GM23338 (cell line): ENCODE measurements around the gene RPS6KA3. TPM values are rescaled to one million over a fixed set of nuclear protein-coding genes. Genes with fewer than 3 reads are reported as not detected.

Experiments
- ATAC-seq: fragments of 200-7000 bp; cut with Tn5 transposase; 3 replicates; pipeline ENCODE4 v1.9.1; 2020
- DNase-seq: peaks from one replicate; pipeline ENCODE4 v3.0.0-alpha.2; 2015; ENCODE audit warnings: low spot score
- H2AFZ ChIP-seq: fragments of 200-600 bp; sonication (generic); 2 replicates; pipeline ENCODE4 v1.8.0; 2016; ENCODE audit warnings: antibody characterized with exemption, mild to moderate bottlenecking, moderate library complexity
- H3F3A ChIP-seq: fragments of 200-600 bp; sonication (generic); replicated peaks from 2 replicates; pipeline ENCODE4 v1.8.0; 2017; ENCODE audit warnings: antibody characterized with exemption, mixed run types, low read depth
- H3K27ac ChIP-seq: fragments of 200-600 bp; sonication (generic); 2 replicates; pipeline ENCODE4 v1.6.1; 2016; ENCODE audit warnings: low read depth
- H3K27me3 ChIP-seq: fragments of 200-600 bp; sonication (generic); 2 replicates; pipeline ENCODE4 v1.8.0; 2016; ENCODE audit warnings: mild to moderate bottlenecking, mixed run types, moderate library complexity; ENCODE audit not compliant: insufficient read depth
- H3K36me3 ChIP-seq: fragments of 200-600 bp; sonication (generic); 2 replicates; pipeline ENCODE4 v1.8.0; 2016; ENCODE audit warnings: mild to moderate bottlenecking; ENCODE audit not compliant: insufficient read depth
- H3K4me1 ChIP-seq: fragments of 200-600 bp; sonication (generic); 2 replicates; pipeline ENCODE4 v1.8.0; 2016; ENCODE audit warnings: mild to moderate bottlenecking, moderate library complexity; ENCODE audit not compliant: insufficient read depth
- H3K4me2 ChIP-seq: fragments of 200-600 bp; sonication (generic); 2 replicates; pipeline ENCODE4 v1.7.1; 2017; ENCODE audit warnings: mixed run types
- H3K4me3 ChIP-seq: fragments of 200-600 bp; sonication (generic); 2 replicates; pipeline ENCODE4 v1.6.1; 2016; ENCODE audit warnings: mixed run types
- H3K79me2 ChIP-seq: fragments of 200-600 bp; sonication (generic); replicated peaks from 2 replicates; pipeline ENCODE4 v1.8.0; 2017; ENCODE audit warnings: mild to moderate bottlenecking; ENCODE audit not compliant: insufficient read depth
- H3K9me2 ChIP-seq: fragments of 200-600 bp; sonication (generic); 2 replicates; pipeline ENCODE4 v1.8.0; 2017; ENCODE audit not compliant: insufficient read depth
- H4K20me1 ChIP-seq: fragments of 200-600 bp; sonication (generic); replicated peaks from 2 replicates; pipeline ENCODE4 v1.8.0; 2017; ENCODE audit warnings: mild to moderate bottlenecking; ENCODE audit not compliant: insufficient read depth
- H3K27ac Mint-ChIP-seq: 2 replicates; pipeline ENCODE4 v1.8.0; 2020; ENCODE audit warnings: inconsistent platforms, mild to moderate bottlenecking, moderate library complexity, mixed read lengths
- H3K27me3 Mint-ChIP-seq: 3 replicates; pipeline ENCODE4 v1.8.0; 2022; ENCODE audit warnings: low read depth, mild to moderate bottlenecking, moderate library complexity, mixed read lengths, inconsistent platforms; ENCODE audit not compliant: insufficient read depth, poor library complexity
- H3K36me3 Mint-ChIP-seq: 3 replicates; pipeline ENCODE4 v1.8.0; 2021; ENCODE audit warnings: low read depth, mild to moderate bottlenecking, inconsistent platforms, moderate library complexity, mixed read lengths
- H3K4me1 Mint-ChIP-seq: 3 replicates; pipeline ENCODE4 v1.8.0; 2020; ENCODE audit warnings: mild to moderate bottlenecking, inconsistent platforms, mixed read lengths
- H3K4me3 Mint-ChIP-seq: 3 replicates; pipeline ENCODE4 v1.8.0; 2021; ENCODE audit warnings: moderate library complexity, mild to moderate bottlenecking, inconsistent platforms, mixed read lengths
- H3K9me3 Mint-ChIP-seq: 3 replicates; pipeline ENCODE4 v1.8.0; 2020; ENCODE audit warnings: moderate library complexity, mild to moderate bottlenecking, inconsistent platforms, mixed read lengths
- CREB1 ChIP-seq: fragments of 250-450 bp; sonication (Bioruptor Pico); IDR thresholded peaks from 2 replicates; pipeline ENCODE4 v1.5.0; 2020; ENCODE audit warnings: low read depth, mild to moderate bottlenecking, moderate library complexity
- EZH2 ChIP-seq: fragments of 200-600 bp; sonication (generic); IDR thresholded peaks from one replicate; pipeline ENCODE4 v1.8.0; 2017; ENCODE audit warnings: antibody characterized with exemption, mild to moderate bottlenecking, low read depth; ENCODE audit not compliant: unreplicated experiment
- EZH2phosphoT487 ChIP-seq: fragments of 200-600 bp; sonication (generic); IDR thresholded peaks from one replicate; pipeline ENCODE4 v1.8.1; 2018; ENCODE audit warnings: antibody characterized with exemption; ENCODE audit not compliant: unreplicated experiment
- JUNB ChIP-seq: IDR thresholded peaks from one replicate; pipeline ENCODE4 v1.6.1; 2016; ENCODE audit warnings: antibody characterized with exemption; ENCODE audit not compliant: unreplicated experiment
- NANOG ChIP-seq: IDR thresholded peaks from 2 replicates; pipeline ENCODE4 v1.6.1; 2016; ENCODE audit warnings: antibody characterized with exemption, borderline replicate concordance
- STAT1 ChIP-seq: IDR thresholded peaks from one replicate; pipeline ENCODE4 v1.6.1; 2016; ENCODE audit warnings: antibody characterized with exemption; ENCODE audit not compliant: unreplicated experiment
- ZNF114 ChIP-seq: fragments of 250-450 bp; sonication (Bioruptor Pico); IDR thresholded peaks from 2 replicates; pipeline ENCODE4 v1.5.0; 2020; ENCODE audit warnings: mild to moderate bottlenecking, moderate library complexity
- polyA plus RNA-seq: library from polyadenylated mRNA; unstranded; fragments of >200 nt; fragmentation: Nextera tagmentation; extraction: Ambion mirVana; gene quantifications from 2 replicates; pipeline ENCODE4 v1.2.1, GENCODE V29; 2016
- total RNA-seq: library from RNA; depleted of rRNA; stranded (reverse); fragments of >200 nt; shearing (Covaris generic); gene quantifications from 2 replicates; pipeline ENCODE4 v1.2.3, GENCODE V29; 2014
- TF ChIP-seq, protein P1 (sequence below): IDR thresholded peaks from one replicate; pipeline ENCODE4 v1.6.1; 2018; ENCODE audit warnings: antibody characterized with exemption; ENCODE audit not compliant: unreplicated experiment
- TF ChIP-seq, protein P2 (sequence below): IDR thresholded peaks from 2 replicates; pipeline ENCODE4 v1.6.1; 2016; ENCODE audit warnings: antibody characterized with exemption
- TF ChIP-seq, protein P3 (sequence below), 2 experiments: fragments of 200-600 bp in 1 of 2; sonication (generic) in 1 of 2; conservative IDR thresholded peaks; 2 replicates each; pipeline versions ENCODE4 v1.5.1 to v1.6.1; 2016 to 2017; ENCODE audit warnings: antibody characterized with exemption in 2 of 2, low read depth in 2 of 2, mild to moderate bottlenecking in 2 of 2, moderate library complexity in 1 of 2

The RPS6KA3 gene
- total and polyA plus RNA-seq, 2 experiments from 2014 or later: 3.2 to 12.2 TPM

DNA sequence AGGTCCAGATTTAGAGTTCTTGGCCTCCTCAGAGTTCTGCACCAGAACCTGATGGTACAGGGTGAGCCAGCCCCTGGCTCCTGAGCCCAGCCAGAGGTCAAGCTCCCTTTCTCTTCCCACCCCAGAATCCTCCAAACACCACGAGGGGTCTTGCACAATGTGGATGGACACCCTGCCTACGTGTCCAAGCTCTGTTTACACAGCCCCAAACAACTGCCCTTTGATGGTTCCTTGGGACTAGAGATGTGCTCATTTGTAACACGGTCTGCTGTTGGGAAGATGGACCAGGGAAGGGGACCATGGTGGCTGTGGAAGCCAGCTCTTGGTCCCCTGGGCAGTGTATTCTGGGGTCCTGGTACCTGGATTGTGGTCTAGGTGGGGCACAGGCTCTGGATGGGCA, 40.0 kb upstream of the RPS6KA3 start:
- H3K4me1 Mint-ChIP-seq: peaks cover 11% of the 10 kb centered on the region

DNA sequence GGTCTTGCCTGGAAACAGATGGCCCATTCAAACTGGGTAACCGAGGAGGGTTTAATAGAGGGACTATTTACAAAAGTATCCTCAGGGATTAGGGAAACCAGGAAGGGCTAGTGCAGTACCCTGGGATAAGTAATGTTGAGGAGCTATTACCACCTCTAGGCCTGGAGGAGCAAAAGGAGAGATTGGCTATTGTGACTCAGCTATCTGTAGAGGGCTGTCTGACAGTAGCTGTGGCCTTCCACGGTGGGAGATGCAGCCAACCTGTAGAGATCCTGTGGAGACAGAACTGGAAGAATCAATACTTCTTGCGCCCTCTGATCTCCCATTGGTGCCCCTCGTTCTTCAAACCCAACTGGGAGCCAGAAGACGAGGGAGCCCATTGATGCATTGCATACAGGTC, 34.1 kb upstream of the RPS6KA3 start:
- ATAC-seq: peak; percentile 39; the same call in 1 of the 3 replicates
- Mint-ChIP-seq H3K9me3 (no peaks in the 10 kb centered on the region), H3K36me3 (no peaks in the 10 kb centered on the region), H3K27ac (no peak overlapping the region), H3K4me3 (no peak overlapping the region), H3K4me1 (peaks cover 3% of the 10 kb centered on the region; the same call in 2 of the 3 replicates), H3K27me3 (no peaks in the 10 kb centered on the region)
- DNase-seq: no peak
- H4K20me1 ChIP-seq: no peaks in the 10 kb centered on the region
- no peaks in the 10 kb centered on the region for H3K79me2 ChIP-seq
- H3K27me3 ChIP-seq: no peaks in the 10 kb centered on the region
- no peak overlapping the region for H3K4me3 ChIP-seq
- H2AFZ ChIP-seq: no peak overlapping the region
- H3F3A ChIP-seq: no peaks in the 10 kb centered on the region
- no peaks in the 10 kb centered on the region for H3K9me2 ChIP-seq
- H3K4me1 ChIP-seq: no peaks in the 10 kb centered on the region
- TF ChIP-seq STAT1 (no peak), ZNF114 (no peak), EZH2 (no peak), NANOG (no peak), EZH2phosphoT487 (no peak)
- TF ChIP-seq, protein P1, sequence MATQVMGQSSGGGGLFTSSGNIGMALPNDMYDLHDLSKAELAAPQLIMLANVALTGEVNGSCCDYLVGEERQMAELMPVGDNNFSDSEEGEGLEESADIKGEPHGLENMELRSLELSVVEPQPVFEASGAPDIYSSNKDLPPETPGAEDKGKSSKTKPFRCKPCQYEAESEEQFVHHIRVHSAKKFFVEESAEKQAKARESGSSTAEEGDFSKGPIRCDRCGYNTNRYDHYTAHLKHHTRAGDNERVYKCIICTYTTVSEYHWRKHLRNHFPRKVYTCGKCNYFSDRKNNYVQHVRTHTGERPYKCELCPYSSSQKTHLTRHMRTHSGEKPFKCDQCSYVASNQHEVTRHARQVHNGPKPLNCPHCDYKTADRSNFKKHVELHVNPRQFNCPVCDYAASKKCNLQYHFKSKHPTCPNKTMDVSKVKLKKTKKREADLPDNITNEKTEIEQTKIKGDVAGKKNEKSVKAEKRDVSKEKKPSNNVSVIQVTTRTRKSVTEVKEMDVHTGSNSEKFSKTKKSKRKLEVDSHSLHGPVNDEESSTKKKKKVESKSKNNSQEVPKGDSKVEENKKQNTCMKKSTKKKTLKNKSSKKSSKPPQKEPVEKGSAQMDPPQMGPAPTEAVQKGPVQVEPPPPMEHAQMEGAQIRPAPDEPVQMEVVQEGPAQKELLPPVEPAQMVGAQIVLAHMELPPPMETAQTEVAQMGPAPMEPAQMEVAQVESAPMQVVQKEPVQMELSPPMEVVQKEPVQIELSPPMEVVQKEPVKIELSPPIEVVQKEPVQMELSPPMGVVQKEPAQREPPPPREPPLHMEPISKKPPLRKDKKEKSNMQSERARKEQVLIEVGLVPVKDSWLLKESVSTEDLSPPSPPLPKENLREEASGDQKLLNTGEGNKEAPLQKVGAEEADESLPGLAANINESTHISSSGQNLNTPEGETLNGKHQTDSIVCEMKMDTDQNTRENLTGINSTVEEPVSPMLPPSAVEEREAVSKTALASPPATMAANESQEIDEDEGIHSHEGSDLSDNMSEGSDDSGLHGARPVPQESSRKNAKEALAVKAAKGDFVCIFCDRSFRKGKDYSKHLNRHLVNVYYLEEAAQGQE: no peak
- no peak overlapping the region for H3K4me2 ChIP-seq
- H3K36me3 ChIP-seq: no peaks in the 10 kb centered on the region
- H3K27ac ChIP-seq: no peak overlapping the region

More for the DNA sequence above, 40.0 kb upstream of the RPS6KA3 start:
- Histone ChIP-seq H3F3A (no peaks in the 10 kb centered on the region), H2AFZ (no peak overlapping the region), H3K9me2 (no peaks in the 10 kb centered on the region), H3K36me3 (no peaks in the 10 kb centered on the region), H3K27ac (no peak overlapping the region), H3K4me2 (no peak overlapping the region), H3K27me3 (no peaks in the 10 kb centered on the region), H3K4me3 (no peak overlapping the region), H4K20me1 (no peaks in the 10 kb centered on the region), H3K4me1 (no peaks in the 10 kb centered on the region), H3K79me2 (no peaks in the 10 kb centered on the region)
- Mint-ChIP-seq H3K4me3 (no peak overlapping the region), H3K36me3 (no peaks in the 10 kb centered on the region), H3K9me3 (no peaks in the 10 kb centered on the region), H3K27me3 (no peaks in the 10 kb centered on the region), H3K27ac (no peak overlapping the region)
- ATAC-seq (no peak), DNase-seq (no peak)
- no peak for TF ChIP-seq CREB1 (CRISPR knock-in tag)

DNA sequence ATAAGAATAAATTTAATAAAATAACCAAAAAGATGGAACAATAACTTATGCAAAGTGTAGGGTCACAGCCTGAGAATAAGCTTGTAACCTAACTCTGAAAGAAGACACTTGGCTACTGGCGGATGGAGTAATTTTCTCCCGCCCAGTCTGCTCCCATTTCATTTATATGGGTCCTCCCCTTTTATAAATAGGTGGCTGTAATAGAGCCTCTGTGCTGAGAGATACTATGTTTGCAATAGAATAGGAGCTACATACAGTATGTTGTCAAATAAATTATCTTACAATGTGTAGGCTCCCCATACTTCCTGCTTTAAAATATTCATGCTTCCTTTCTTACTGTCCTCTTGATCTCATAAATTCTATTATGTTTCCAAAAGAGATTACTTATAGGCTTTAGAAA, 28.2 kb upstream of the RPS6KA3 start:
- DNase-seq (no peak), ATAC-seq (no peak)
- no peaks in the 10 kb centered on the region for H3F3A ChIP-seq
- H3K4me1 Mint-ChIP-seq: no peaks in the 10 kb centered on the region
- H3K9me2 ChIP-seq: no peaks in the 10 kb centered on the region
- H3K27me3 Mint-ChIP-seq: no peaks in the 10 kb centered on the region
- H3K4me3 ChIP-seq: no peak overlapping the region
- H3K4me1 ChIP-seq: no peaks in the 10 kb centered on the region
- H4K20me1 ChIP-seq: no peaks in the 10 kb centered on the region
- no peaks in the 10 kb centered on the region for H3K36me3 ChIP-seq
- no peak overlapping the region for H3K4me2 ChIP-seq
- H3K27ac ChIP-seq: no peak overlapping the region
- H3K79me2 ChIP-seq: no peaks in the 10 kb centered on the region
- H3K36me3 Mint-ChIP-seq: no peaks in the 10 kb centered on the region
- H3K27me3 ChIP-seq: no peaks in the 10 kb centered on the region
- H3K27ac Mint-ChIP-seq: no peak overlapping the region
- H3K9me3 Mint-ChIP-seq: no peaks in the 10 kb centered on the region
- no peak overlapping the region for H3K4me3 Mint-ChIP-seq
- no peak overlapping the region for H2AFZ ChIP-seq
- TF ChIP-seq JUNB (no peak), STAT1 (no peak), EZH2 (no peak), EZH2phosphoT487 (no peak), CREB1 (CRISPR knock-in tag) (no peak)
- TF ChIP-seq, protein P2, sequence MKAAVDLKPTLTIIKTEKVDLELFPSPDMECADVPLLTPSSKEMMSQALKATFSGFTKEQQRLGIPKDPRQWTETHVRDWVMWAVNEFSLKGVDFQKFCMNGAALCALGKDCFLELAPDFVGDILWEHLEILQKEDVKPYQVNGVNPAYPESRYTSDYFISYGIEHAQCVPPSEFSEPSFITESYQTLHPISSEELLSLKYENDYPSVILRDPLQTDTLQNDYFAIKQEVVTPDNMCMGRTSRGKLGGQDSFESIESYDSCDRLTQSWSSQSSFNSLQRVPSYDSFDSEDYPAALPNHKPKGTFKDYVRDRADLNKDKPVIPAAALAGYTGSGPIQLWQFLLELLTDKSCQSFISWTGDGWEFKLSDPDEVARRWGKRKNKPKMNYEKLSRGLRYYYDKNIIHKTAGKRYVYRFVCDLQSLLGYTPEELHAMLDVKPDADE: no peak
- TF ChIP-seq, protein P1: no peak
- TF ChIP-seq, protein P3, sequence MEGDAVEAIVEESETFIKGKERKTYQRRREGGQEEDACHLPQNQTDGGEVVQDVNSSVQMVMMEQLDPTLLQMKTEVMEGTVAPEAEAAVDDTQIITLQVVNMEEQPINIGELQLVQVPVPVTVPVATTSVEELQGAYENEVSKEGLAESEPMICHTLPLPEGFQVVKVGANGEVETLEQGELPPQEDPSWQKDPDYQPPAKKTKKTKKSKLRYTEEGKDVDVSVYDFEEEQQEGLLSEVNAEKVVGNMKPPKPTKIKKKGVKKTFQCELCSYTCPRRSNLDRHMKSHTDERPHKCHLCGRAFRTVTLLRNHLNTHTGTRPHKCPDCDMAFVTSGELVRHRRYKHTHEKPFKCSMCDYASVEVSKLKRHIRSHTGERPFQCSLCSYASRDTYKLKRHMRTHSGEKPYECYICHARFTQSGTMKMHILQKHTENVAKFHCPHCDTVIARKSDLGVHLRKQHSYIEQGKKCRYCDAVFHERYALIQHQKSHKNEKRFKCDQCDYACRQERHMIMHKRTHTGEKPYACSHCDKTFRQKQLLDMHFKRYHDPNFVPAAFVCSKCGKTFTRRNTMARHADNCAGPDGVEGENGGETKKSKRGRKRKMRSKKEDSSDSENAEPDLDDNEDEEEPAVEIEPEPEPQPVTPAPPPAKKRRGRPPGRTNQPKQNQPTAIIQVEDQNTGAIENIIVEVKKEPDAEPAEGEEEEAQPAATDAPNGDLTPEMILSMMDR (conservative IDR thresholded peaks at IDR 0.05; ENCODE audit: low read depth in 2 of 2): no peak
